ENCODE data around the gene GSE1. TPM values are rescaled to one million over a fixed set of nuclear protein-coding genes. Genes with fewer than 3 reads are reported as not detected.

GSE1 gene
- total and polyA plus RNA-seq, 9 donors: 32.9 to 212 (median 91.4) TPM

GRCh38 chr16:85620374-85620773 lies 7.3 kb downstream of the GSE1 start:
- no peak for TF ChIP-seq CTCF (IDR thresholded peaks at IDR 0.05)
- DNase-seq: no peak
- intact Hi-C loops (cut with DNase I): no loop called here
- WGBS, 3 donors: 94 to 95% (median 94%) methylated on average over 16 of the region's 16 CpGs
- peaks cover 2% of the 10 kb centered on the region for H3K4me1 ChIP-seq (ENCODE audit: insufficient read depth)
- no peaks in the 10 kb centered on the region for H3K27me3 ChIP-seq
- H3K36me3 ChIP-seq: no peaks in the 10 kb centered on the region
- H3K27ac ChIP-seq: no peak overlapping the region
- no peak overlapping the region for H3K4me3 ChIP-seq
- no peaks in the 10 kb centered on the region for H3K9me3 ChIP-seq

GRCh38 chr16:85621698-85622428 lies 8.7 kb downstream of the GSE1 start:
- 91 to 92% (median 91%) methylated on average over 13 of the region's 13 CpGs for WGBS, 3 donors
- Histone ChIP-seq H3K36me3 (no peaks in the 10 kb centered on the region), H3K27ac (no peak overlapping the region), H3K4me1 (ENCODE audit: insufficient read depth) (peaks cover 8% of the 10 kb centered on the region), H3K9me3 (no peaks in the 10 kb centered on the region), H3K27me3 (no peaks in the 10 kb centered on the region), H3K4me3 (no peak overlapping the region)
- no peak for TF ChIP-seq CTCF (IDR thresholded peaks at IDR 0.05)
- no peak for TF ChIP-seq POLR2A (IDR thresholded peaks at IDR 0.05)
- no peak for TF ChIP-seq EP300 (IDR thresholded peaks at IDR 0.05)
- DNase-seq: no peak
- intact Hi-C loops (cut with DNase I): no loop called here

- intact Hi-C loops (cut with DNase I): no loop called here
- TF ChIP-seq CTCF (IDR thresholded peaks at IDR 0.05) (no peak), POLR2A (IDR thresholded peaks at IDR 0.05) (no peak), EP300 (IDR thresholded peaks at IDR 0.05) (no peak)
These were observed 9.6 kb downstream of the GSE1 start for GRCh38 chr16:85622683-85623082.

GRCh38 chr16:85623250-85623649 lies 10.1 kb downstream of the GSE1 start:
- peaks cover 8% of the 10 kb centered on the region for H3K4me1 ChIP-seq (ENCODE audit: insufficient read depth)
- TF ChIP-seq CTCF (IDR thresholded peaks at IDR 0.05) (no peak), EP300 (IDR thresholded peaks at IDR 0.05) (no peak), POLR2A (IDR thresholded peaks at IDR 0.05) (no peak)
- intact Hi-C loops (cut with DNase I): no loop called here
- H3K27ac ChIP-seq: no peak overlapping the region
- no peak for DNase-seq
- no peaks in the 10 kb centered on the region for H3K9me3 ChIP-seq
- H3K36me3 ChIP-seq: no peaks in the 10 kb centered on the region
- 95 to 97% (median 97%) methylated on average over 11 of the region's 11 CpGs for WGBS, 3 donors
- H3K27me3 ChIP-seq: no peaks in the 10 kb centered on the region
- no peak overlapping the region for H3K4me3 ChIP-seq

More at GRCh38 chr16:85622683-85623082, 9.6 kb downstream of the GSE1 start:
- no peak overlapping the region for H3K27ac ChIP-seq
- 89 to 91% (median 90%) methylated on average over 6 of the region's 6 CpGs for WGBS, 3 donors
- H3K36me3 ChIP-seq: no peaks in the 10 kb centered on the region
- H3K4me3 ChIP-seq: no peak overlapping the region
- no peak for DNase-seq
- H3K27me3 ChIP-seq: no peaks in the 10 kb centered on the region
- peaks cover 8% of the 10 kb centered on the region for H3K4me1 ChIP-seq (ENCODE audit: insufficient read depth)
- H3K9me3 ChIP-seq: no peaks in the 10 kb centered on the region
